HepG2 (cell line): ENCODE data around the gene NTN3. TPM values are rescaled to one million over a fixed set of nuclear protein-coding genes. Genes with fewer than 3 reads are reported as not detected.

ENCODE experiments used
- AKAP8 ChIP-seq: sonication (generic); formaldehyde crosslinking; IDR thresholded peaks from 2 replicates; pipeline ENCODE4 v1.5.1; 2020; ENCODE audit warnings: mild to moderate bottlenecking, missing genetic modification reagents
- ATAD3A ChIP-seq: sonication (generic); formaldehyde crosslinking; IDR thresholded peaks from 2 replicates; pipeline ENCODE4 v1.4.0; 2020; ENCODE audit warnings: missing genetic modification reagents
- ERF ChIP-seq: IDR thresholded peaks from 2 replicates; pipeline ENCODE4 v1.6.1; 2018; ENCODE audit warnings: missing biosample characterization, missing genetic modification reagents
- HMG20A ChIP-seq: IDR thresholded peaks from 2 replicates; pipeline ENCODE4 v1.6.1; 2016; ENCODE audit warnings: borderline replicate concordance
- LCORL ChIP-seq, 2 experiments: fragments of 450-650 bp in 1 of 2; sonication (generic) in 1 of 2; formaldehyde crosslinking in 1 of 2; IDR thresholded peaks; 2 replicates each; pipeline versions ENCODE4 v1.5.0 to v1.6.1; 2017 to 2020; ENCODE audit warnings: antibody characterized with exemption in 1 of 2, missing genetic modification reagents in 1 of 2
- MAFK ChIP-seq, 2 experiments: IDR thresholded peaks in 1 of 2; conservative IDR thresholded peaks in 1 of 2; 2 replicates each; pipeline ENCODE4 v1.6.1; 2011; ENCODE audit warnings: improper control_type of control experiment in 2 of 2, low read length in 2 of 2
- MIER2 ChIP-seq: IDR thresholded peaks from 2 replicates; pipeline ENCODE4 v1.6.1; 2016; ENCODE audit warnings: missing biosample characterization, missing genetic modification reagents
- MIER3 ChIP-seq: IDR thresholded peaks from 2 replicates; pipeline ENCODE4 v1.6.1; 2016; ENCODE audit warnings: missing compliant biosample characterization, borderline replicate concordance
- NBN ChIP-seq: fragments of 450-650 bp; conservative IDR thresholded peaks from 2 replicates; pipeline ENCODE4 v1.6.1; 2017
- SP140L ChIP-seq: sonication (generic); formaldehyde crosslinking; IDR thresholded peaks from 2 replicates; pipeline ENCODE4 v1.4.0; 2020; ENCODE audit warnings: missing genetic modification reagents, borderline replicate concordance
- ZEB1 ChIP-seq: IDR thresholded peaks from 2 replicates; pipeline ENCODE4 v1.6.1; 2012; ENCODE audit warnings: mild to moderate bottlenecking, low read depth, inconsistent platforms; ENCODE audit not compliant: insufficient replicate concordance
- ZNF256 ChIP-seq: sonication (generic); formaldehyde crosslinking; conservative IDR thresholded peaks from 2 replicates; pipeline ENCODE4 v1.4.0; 2020; ENCODE audit warnings: missing genetic modification reagents
- ZNF264 ChIP-seq: sonication (generic); formaldehyde crosslinking; IDR thresholded peaks from 2 replicates; pipeline ENCODE4 v1.4.0; 2020; ENCODE audit warnings: missing genetic modification reagents
- ZNF343 ChIP-seq: sonication (generic); formaldehyde crosslinking; IDR thresholded peaks from 2 replicates; pipeline ENCODE4 v1.4.0; 2020; ENCODE audit warnings: mild to moderate bottlenecking, missing genetic modification reagents
- ZNF430 ChIP-seq: sonication (generic); formaldehyde crosslinking; IDR thresholded peaks from 2 replicates; pipeline ENCODE4 v1.9.0; 2021; ENCODE audit warnings: mild to moderate bottlenecking, missing genetic modification reagents
- ZNF451 ChIP-seq: sonication (generic); formaldehyde crosslinking; IDR thresholded peaks from 2 replicates; pipeline ENCODE4 v1.5.0; 2020; ENCODE audit warnings: mild to moderate bottlenecking, missing genetic modification reagents
- ZNF496 ChIP-seq: sonication (generic); formaldehyde crosslinking; IDR thresholded peaks from 2 replicates; pipeline ENCODE4 v1.8.1; 2023; ENCODE audit warnings: mild to moderate bottlenecking, moderate library complexity, missing genetic modification reagents; ENCODE audit not compliant: insufficient replicate concordance
- ZNF543 ChIP-seq: sonication (generic); formaldehyde crosslinking; IDR thresholded peaks from 2 replicates; pipeline ENCODE4 v1.4.0; 2020; ENCODE audit warnings: mild to moderate bottlenecking, missing genetic modification reagents
- ZNF670 ChIP-seq: sonication (generic); formaldehyde crosslinking; IDR thresholded peaks from 2 replicates; pipeline ENCODE4 v1.8.0; 2022; ENCODE audit warnings: mild to moderate bottlenecking, missing genetic modification reagents, borderline replicate concordance
- ZNF776 ChIP-seq: sonication (generic); formaldehyde crosslinking; IDR thresholded peaks from 2 replicates; pipeline ENCODE4 v1.4.0; 2020; ENCODE audit warnings: mild to moderate bottlenecking, missing genetic modification reagents
- ZNF777 ChIP-seq: sonication (generic); formaldehyde crosslinking; IDR thresholded peaks from 2 replicates; pipeline ENCODE4 v1.4.0; 2020; ENCODE audit warnings: missing genetic modification reagents
- ZNF781 ChIP-seq: sonication (generic); formaldehyde crosslinking; IDR thresholded peaks from 2 replicates; pipeline ENCODE4 v1.5.1; 2020; ENCODE audit warnings: borderline replicate concordance, mild to moderate bottlenecking, missing genetic modification reagents; ENCODE audit errors: not compliant biosample characterization
- ZNF878 ChIP-seq: sonication (generic); formaldehyde crosslinking; IDR thresholded peaks from 2 replicates; pipeline ENCODE4 v1.8.1; 2023; ENCODE audit warnings: mild to moderate bottlenecking, missing genetic modification reagents, moderate library complexity
- polyA plus RNA-seq, 8 experiments: library from polyadenylated mRNA; depleted of rRNA in 3 of 8; stranded (reverse) in 7 of 8; unstranded in 1 of 8; fragments of >200 nt; fragmentation: Illumina TruSeq in 4 of 8; extraction: Trizol in 4 of 8; gene quantifications; 2 replicates each; pipeline versions ENCODE4 v1.2.1 to v1.2.3, GENCODE V29; 2011 to 2016; ENCODE audit warnings: low read depth in 4 of 8, missing spikeins in 1 of 8, mixed read lengths in 1 of 8; ENCODE audit not compliant: insufficient read depth in 1 of 8
- total RNA-seq, 5 experiments: library from RNA; depleted of rRNA; stranded (reverse); fragments of >200 nt; fragmentation: Illumina TruSeq; extraction: Trizol; gene quantifications; 2 replicates each; pipeline ENCODE4 v1.2.3, GENCODE V29; 2016; ENCODE audit warnings: low read depth in 1 of 5
- TF ChIP-seq, protein P1 (sequence below): sonication (generic); formaldehyde crosslinking; IDR thresholded peaks from 2 replicates; pipeline ENCODE4 v1.5.0; 2020; ENCODE audit warnings: mild to moderate bottlenecking, missing genetic modification reagents, borderline replicate concordance
- TF ChIP-seq, protein P2 (sequence below): IDR thresholded peaks from 2 replicates; pipeline ENCODE4 v1.6.1; 2016; ENCODE audit warnings: missing compliant biosample characterization, missing genetic modification reagents, borderline replicate concordance
- TF ChIP-seq, protein P3 (sequence below): sonication (generic); formaldehyde crosslinking; IDR thresholded peaks from 2 replicates; pipeline ENCODE4 v1.8.0; 2022; ENCODE audit warnings: missing genetic modification reagents, mild to moderate bottlenecking, inconsistent platforms, borderline replicate concordance

NTN3 gene
- total and polyA plus RNA-seq, 2 of the 13 experiments (the other 11 are each of a cell fraction or from before 2014, with no cell fraction given): 0.09 to 0.20 TPM

DNA sequence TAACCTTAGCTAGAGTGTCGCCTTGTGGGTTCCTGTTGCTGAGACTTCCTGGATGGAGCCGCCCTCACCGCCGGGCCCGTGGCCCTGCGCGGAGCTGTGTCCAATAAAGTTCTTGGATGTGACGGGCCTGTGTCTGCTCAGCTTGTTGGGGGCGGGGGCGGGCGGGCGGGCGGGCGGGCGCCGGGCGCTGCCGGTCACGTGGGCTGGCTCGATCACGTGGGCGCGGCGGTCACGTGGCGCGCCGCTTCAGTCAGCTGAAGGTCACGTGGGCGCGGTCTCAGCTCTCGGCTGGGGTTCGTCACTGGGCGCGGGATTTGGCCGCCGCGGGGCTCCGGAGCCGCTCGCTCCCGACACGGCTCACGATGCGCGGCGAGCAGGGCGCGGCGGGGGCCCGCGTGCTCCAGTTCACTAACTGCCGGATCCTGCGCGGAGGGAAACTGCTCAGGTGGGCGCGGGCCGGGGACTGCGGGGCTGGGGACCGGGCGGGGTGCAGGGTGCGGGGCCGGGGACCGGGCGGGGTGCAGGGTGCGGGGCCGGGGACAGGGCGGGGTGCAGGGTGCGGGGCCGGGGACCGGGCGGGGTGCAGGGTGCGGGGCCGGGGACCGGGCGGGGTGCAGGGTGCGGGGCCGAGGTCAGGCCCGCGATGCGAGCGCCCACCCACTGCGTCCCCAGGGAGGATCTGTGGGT lies 49.1 kb downstream of the NTN3 start, which contains the start of gene AMDHD2 (continued):
- TF ChIP-seq SP140L (no peak), ZNF451 (CRISPR knock-in tag) (0 out of 2 replicates have a peak, but pooled peaks have one; percentile 34), ZNF256 (CRISPR knock-in tag) (no peak), ZEB1 (no peak), ZNF430 (no peak), MIER2 (CRISPR knock-in tag) (no peak), MAFK (conservative IDR thresholded peaks at IDR 0.05 in 1 of 2, IDR thresholded peaks at IDR 0.05 in 1 of 2; ENCODE audit: low read length in 2 of 2) (no peak), ATAD3A (CRISPR knock-in tag) (no peak), MIER3 (CRISPR knock-in tag) (no peak), ZNF496 (CRISPR knock-in tag) (no peak), NBN (no peak), ZNF878 (CRISPR knock-in tag) (no peak), ZNF264 (CRISPR knock-in tag) (no peak), AKAP8 (CRISPR knock-in tag) (peak; percentile 96), LCORL (IDR thresholded peaks at IDR 0.05) (no peak), LCORL (CRISPR knock-in tag; IDR thresholded peaks at IDR 0.05) (peak; percentile 43; the same call in 1 of the 2 replicates), ERF (no peak), ZNF670 (CRISPR knock-in tag) (no peak), ZNF543 (CRISPR knock-in tag) (no peak), HMG20A (no peak), ZNF781 (CRISPR knock-in tag) (no peak), ZNF776 (no peak), ZNF777 (CRISPR knock-in tag) (no peak), ZNF343 (CRISPR knock-in tag) (no peak)
- TF ChIP-seq, protein P1, sequence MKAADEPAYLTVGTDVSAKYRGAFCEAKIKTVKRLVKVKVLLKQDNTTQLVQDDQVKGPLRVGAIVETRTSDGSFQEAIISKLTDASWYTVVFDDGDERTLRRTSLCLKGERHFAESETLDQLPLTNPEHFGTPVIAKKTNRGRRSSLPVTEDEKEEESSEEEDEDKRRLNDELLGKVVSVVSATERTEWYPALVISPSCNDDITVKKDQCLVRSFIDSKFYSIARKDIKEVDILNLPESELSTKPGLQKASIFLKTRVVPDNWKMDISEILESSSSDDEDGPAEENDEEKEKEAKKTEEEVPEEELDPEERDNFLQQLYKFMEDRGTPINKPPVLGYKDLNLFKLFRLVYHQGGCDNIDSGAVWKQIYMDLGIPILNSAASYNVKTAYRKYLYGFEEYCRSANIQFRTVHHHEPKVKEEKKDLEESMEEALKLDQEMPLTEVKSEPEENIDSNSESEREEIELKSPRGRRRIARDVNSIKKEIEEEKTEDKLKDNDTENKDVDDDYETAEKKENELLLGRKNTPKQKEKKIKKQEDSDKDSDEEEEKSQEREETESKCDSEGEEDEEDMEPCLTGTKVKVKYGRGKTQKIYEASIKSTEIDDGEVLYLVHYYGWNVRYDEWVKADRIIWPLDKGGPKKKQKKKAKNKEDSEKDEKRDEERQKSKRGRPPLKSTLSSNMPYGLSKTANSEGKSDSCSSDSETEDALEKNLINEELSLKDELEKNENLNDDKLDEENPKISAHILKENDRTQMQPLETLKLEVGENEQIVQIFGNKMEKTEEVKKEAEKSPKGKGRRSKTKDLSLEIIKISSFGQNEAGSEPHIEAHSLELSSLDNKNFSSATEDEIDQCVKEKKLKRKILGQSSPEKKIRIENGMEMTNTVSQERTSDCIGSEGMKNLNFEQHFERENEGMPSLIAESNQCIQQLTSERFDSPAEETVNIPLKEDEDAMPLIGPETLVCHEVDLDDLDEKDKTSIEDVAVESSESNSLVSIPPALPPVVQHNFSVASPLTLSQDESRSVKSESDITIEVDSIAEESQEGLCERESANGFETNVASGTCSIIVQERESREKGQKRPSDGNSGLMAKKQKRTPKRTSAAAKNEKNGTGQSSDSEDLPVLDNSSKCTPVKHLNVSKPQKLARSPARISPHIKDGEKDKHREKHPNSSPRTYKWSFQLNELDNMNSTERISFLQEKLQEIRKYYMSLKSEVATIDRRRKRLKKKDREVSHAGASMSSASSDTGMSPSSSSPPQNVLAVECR (CRISPR knock-in tag): peak; percentile 82
- TF ChIP-seq, protein P2, sequence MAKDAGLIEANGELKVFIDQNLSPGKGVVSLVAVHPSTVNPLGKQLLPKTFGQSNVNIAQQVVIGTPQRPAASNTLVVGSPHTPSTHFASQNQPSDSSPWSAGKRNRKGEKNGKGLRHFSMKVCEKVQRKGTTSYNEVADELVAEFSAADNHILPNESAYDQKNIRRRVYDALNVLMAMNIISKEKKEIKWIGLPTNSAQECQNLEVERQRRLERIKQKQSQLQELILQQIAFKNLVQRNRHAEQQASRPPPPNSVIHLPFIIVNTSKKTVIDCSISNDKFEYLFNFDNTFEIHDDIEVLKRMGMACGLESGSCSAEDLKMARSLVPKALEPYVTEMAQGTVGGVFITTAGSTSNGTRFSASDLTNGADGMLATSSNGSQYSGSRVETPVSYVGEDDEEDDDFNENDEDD (CRISPR knock-in tag): peak; percentile 77; the same call in 1 of the 2 replicates
- TF ChIP-seq, protein P3, sequence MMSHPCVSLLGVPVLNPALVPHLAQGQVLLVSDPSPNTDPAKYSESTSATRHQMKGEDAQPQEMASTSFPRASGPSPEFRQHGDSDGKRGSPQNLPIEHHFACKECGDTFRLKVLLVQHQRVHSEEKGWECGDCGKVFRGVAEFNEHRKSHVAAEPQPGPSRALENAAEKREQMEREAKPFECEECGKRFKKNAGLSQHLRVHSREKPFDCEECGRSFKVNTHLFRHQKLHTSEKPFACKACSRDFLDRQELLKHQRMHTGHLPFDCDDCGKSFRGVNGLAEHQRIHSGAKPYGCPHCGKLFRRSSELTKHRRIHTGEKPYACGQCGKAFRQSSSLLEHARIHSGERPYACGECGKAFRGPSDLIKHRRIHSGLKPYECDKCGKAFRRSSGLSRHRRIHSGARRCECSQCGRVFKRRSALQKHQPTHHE (CRISPR knock-in tag): no peak
